ENCODE measurements around the gene GNPTAB. TPM values are rescaled to one million over a fixed set of nuclear protein-coding genes. Genes with fewer than 3 reads are reported as not detected.

Gene GNPTAB
- total and polyA plus RNA-seq, 2 of the 8 experiments (the other 6 are each of a cell fraction or from before 2014, with no cell fraction given): 21.5 to 51.3 TPM

DNA sequence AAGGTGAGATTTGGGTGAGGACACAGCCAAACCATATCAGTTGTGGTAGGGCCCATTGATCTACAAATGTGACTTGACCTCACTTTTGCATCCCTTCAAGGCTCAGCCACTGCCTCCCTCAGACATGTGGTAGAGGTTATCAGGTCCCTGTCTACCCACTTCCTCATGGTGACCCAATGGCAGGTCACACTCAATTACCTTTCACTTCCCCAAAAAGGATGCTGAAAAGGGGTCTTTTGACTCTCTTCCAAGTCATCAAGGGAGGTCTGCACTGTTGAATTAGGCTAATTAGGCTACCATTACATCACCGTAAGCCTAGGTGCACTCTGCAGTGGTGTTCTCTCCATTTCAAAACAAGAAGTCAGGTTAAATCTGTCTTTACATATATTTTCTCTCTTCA, 24.0 kb upstream of the GNPTAB start:
- Histone ChIP-seq H3K23me2 (ENCODE audit: low read depth, low read length) (no peaks in the 10 kb centered on the region), H3K4me2 (ENCODE audit: insufficient read depth in 1 of 2, low read depth in 2 of 2, low read length in 2 of 2) (no peak overlapping the region), H3K4me1 (replicated peaks in 1 of 4; ENCODE audit: control insufficient read depth in 3 of 4, insufficient read depth in 4 of 4, low read length in 3 of 4) (no peaks in the 10 kb centered on the region), H3K27me3 (replicated peaks in 1 of 4; ENCODE audit: control insufficient read depth in 3 of 4, extremely low read depth in 1 of 4, insufficient read depth in 3 of 4, low read length in 3 of 4) (no peaks in the 10 kb centered on the region), H3K14ac (ENCODE audit: insufficient read length) (no peak overlapping the region), H2AK5ac (ENCODE audit: low read depth, low read length) (0 out of 2 replicates have a peak overlapping the region, but pooled peaks have one; percentile 24), H3K23ac (ENCODE audit: insufficient read length) (no peak overlapping the region), H3K79me1 (ENCODE audit: low read depth, low read length) (no peaks in the 10 kb centered on the region), H3K18ac (ENCODE audit: extremely low read depth, low read length) (no peak overlapping the region), H4K8ac (ENCODE audit: extremely low read depth, insufficient read depth, low read length) (no peak overlapping the region), H3K79me2 (ENCODE audit: control insufficient read depth in 1 of 2, insufficient read depth in 2 of 2, low read length in 2 of 2) (no peaks in the 10 kb centered on the region), H2BK5ac (ENCODE audit: low read depth, low read length) (no peak overlapping the region), H4K5ac (ENCODE audit: insufficient read length, low read depth, low read length) (no peak overlapping the region), H2BK15ac (ENCODE audit: low read length) (no peak overlapping the region), H3K56ac (replicated peaks; ENCODE audit: insufficient read length, low read depth, low read length) (no peak overlapping the region), H3K36me3 (ENCODE audit: control insufficient read depth in 2 of 4, insufficient read depth in 4 of 4, low read length in 3 of 4) (no peaks in the 10 kb centered on the region), H4K20me1 (replicated peaks in 1 of 2; ENCODE audit: control insufficient read depth in 1 of 2, insufficient read depth in 2 of 2, low read length in 2 of 2) (no peaks in the 10 kb centered on the region), H4K91ac (replicated peaks; ENCODE audit: insufficient read length, low read length) (no peak overlapping the region), H3K9me3 (ENCODE audit: insufficient read depth in 2 of 2, low read depth in 1 of 2, low read length in 1 of 2) (no peaks in the 10 kb centered on the region), H3K9ac (replicated peaks in 1 of 4; ENCODE audit: extremely low read depth in 1 of 4, low read depth in 3 of 4, low read length in 3 of 4) (no peak overlapping the region), H2BK120ac (replicated peaks; ENCODE audit: low read depth, low read length) (no peak overlapping the region), H3K4me3 (ENCODE audit: extremely low read depth in 1 of 4, insufficient read depth in 2 of 4, low read depth in 3 of 4, low read length in 4 of 4) (no peak overlapping the region), H3K27ac (ENCODE audit: low read depth, low read length) (no peak overlapping the region), H2BK20ac (ENCODE audit: low read length) (no peak overlapping the region), H3K4ac (replicated peaks; ENCODE audit: insufficient read length, low read depth, low read length) (no peak overlapping the region), H2BK12ac (ENCODE audit: low read depth, low read length) (peak overlapping the region; percentile 75; the same call in 1 of the 2 replicates), H2AFZ (ENCODE audit: low read length) (peak overlapping the region; percentile 94)
- WGBS, 2 experiments (ENCODE audit: extremely low coverage in 1 of 2, insufficient coverage in 1 of 2, insufficient read length in 1 of 2, insufficient replicate concordance in 2 of 2, low coverage in 1 of 2, low lambda C conversion rate in 2 of 2, missing lambda C conversion rate in 1 of 2): 95% methylated on average over 1 of the region's 1 CpG; no CpG with 5 or more reads in 1 of the 2 experiments
- DNase-seq (ENCODE audit: low read depth in 1 of 2, low spot score in 2 of 2) (no peak), FAIRE-seq (no peak)
- POLR2A ChIA-PET (ENCODE audit: partially characterized antibody): no interaction called here
- CTCF ChIA-PET (ENCODE audit: partially characterized antibody): interaction anchor here (0.6 to 2.0 kb wide), 6 partner anchors 10 to 81 kb away, joined by 3 to 10 read pairs (median 3); no protein-coding TSS in a partner anchor
- TF ChIP-seq TAF7 (optimal IDR thresholded peaks at IDR 0.05; ENCODE audit: borderline replicate concordance, low read depth, low read length): no peak
- TF ChIP-seq, protein P1, sequence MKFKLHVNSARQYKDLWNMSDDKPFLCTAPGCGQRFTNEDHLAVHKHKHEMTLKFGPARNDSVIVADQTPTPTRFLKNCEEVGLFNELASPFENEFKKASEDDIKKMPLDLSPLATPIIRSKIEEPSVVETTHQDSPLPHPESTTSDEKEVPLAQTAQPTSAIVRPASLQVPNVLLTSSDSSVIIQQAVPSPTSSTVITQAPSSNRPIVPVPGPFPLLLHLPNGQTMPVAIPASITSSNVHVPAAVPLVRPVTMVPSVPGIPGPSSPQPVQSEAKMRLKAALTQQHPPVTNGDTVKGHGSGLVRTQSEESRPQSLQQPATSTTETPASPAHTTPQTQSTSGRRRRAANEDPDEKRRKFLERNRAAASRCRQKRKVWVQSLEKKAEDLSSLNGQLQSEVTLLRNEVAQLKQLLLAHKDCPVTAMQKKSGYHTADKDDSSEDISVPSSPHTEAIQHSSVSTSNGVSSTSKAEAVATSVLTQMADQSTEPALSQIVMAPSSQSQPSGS (IDR thresholded peaks at IDR 0.05; ENCODE audit: low read length): no peak
- TF ChIP-seq TEAD4 (IDR thresholded peaks at IDR 0.05; ENCODE audit: low read depth, low read length): no peak
- TF ChIP-seq MAFK (IDR thresholded peaks at IDR 0.05; ENCODE audit: low read depth, low read length): no peak
- no peak for TF ChIP-seq POLR2AphosphoS5 (IDR thresholded peaks at IDR 0.05; ENCODE audit: low read depth, low read length)
- TF ChIP-seq ATF3 (IDR thresholded peaks at IDR 0.05; ENCODE audit: insufficient read depth, low read depth, low read length): no peak
- no peak for TF ChIP-seq SP4 (IDR thresholded peaks at IDR 0.05; ENCODE audit: low read length)
- no peak for TF ChIP-seq TBP (IDR thresholded peaks at IDR 0.05; ENCODE audit: low read depth, low read length)
- TF ChIP-seq NANOG (IDR thresholded peaks at IDR 0.05; ENCODE audit: insufficient read depth, low read depth, low read length, poor library complexity, severe bottlenecking): no peak
- TF ChIP-seq CBX8 (IDR thresholded peaks at IDR 0.05; ENCODE audit: borderline replicate concordance, low read depth, low read length): no peak
- TF ChIP-seq FOSL1 (IDR thresholded peaks at IDR 0.05; ENCODE audit: insufficient read depth, low read depth, low read length): no peak
- no peak for TF ChIP-seq KDM1A (IDR thresholded peaks at IDR 0.05; ENCODE audit: borderline replicate concordance, low read length)
- no peak for TF ChIP-seq CHD1 (IDR thresholded peaks at IDR 0.05; ENCODE audit: low read depth, low read length)
